Thyroid gland (tissue), 4 donors: Measurements from ENCODE around the gene BCL2L11. TPM values are rescaled to one million over a fixed set of nuclear protein-coding genes. Genes with fewer than 3 reads are reported as not detected.

Experiments
- DNase-seq, 2 donors: peaks; one replicate each; pipeline ENCODE4 v3.0.0-alpha.2; 2019
- H3K27ac ChIP-seq, 3 donors: fragments of 200-600 bp; sonication (generic); 1 replicate in 2 of 3; 2 replicates in 1 of 3; pipeline ENCODE4 v1.5.1; 2016 to 2019; ENCODE audit warnings: mild to moderate bottlenecking in 1 of 3, moderate library complexity in 1 of 3
- H3K27me3 ChIP-seq: fragments of 200-600 bp; sonication (generic); one replicate; pipeline ENCODE4 v1.5.1; 2019
- H3K36me3 ChIP-seq, 2 donors: fragments of 200-600 bp; sonication (generic); one replicate each; pipeline ENCODE4 v1.5.1; 2016 to 2019
- H3K4me1 ChIP-seq, 2 donors: fragments of 200-600 bp; sonication (generic); one replicate each; pipeline ENCODE4 v1.5.1; 2017 to 2019
- H3K4me3 ChIP-seq, 3 donors: fragments of 200-600 bp; sonication (generic); replicated peaks in 1 of 3; 1 replicate in 2 of 3; 2 replicates in 1 of 3; pipeline ENCODE4 v1.5.1; 2016; ENCODE audit warnings: mild to moderate bottlenecking in 1 of 3
- H3K9me3 ChIP-seq: fragments of 200-600 bp; sonication (generic); one replicate; pipeline ENCODE4 v1.5.1; 2017
- CTCF ChIP-seq, 6 experiments: fragments of 200-600 bp in 3 of 6; fragments of 450-650 bp in 3 of 6; sonication (generic) in 3 of 6; IDR thresholded peaks; one replicate each; pipeline ENCODE4 v1.5.1; 2016 to 2019; ENCODE audit warnings: antibody characterized with exemption in 6 of 6, mild to moderate bottlenecking in 2 of 6, inconsistent platforms in 1 of 6, moderate library complexity in 1 of 6
- POLR2A ChIP-seq, 2 donors: fragments of 450-650 bp; IDR thresholded peaks; one replicate each; pipeline ENCODE4 v1.6.1; 2017; ENCODE audit warnings: antibody characterized with exemption in 2 of 2, mild to moderate bottlenecking in 2 of 2, moderate library complexity in 1 of 2
- WGBS, 2 donors: methylation state at CpG; one replicate each; pipeline ENCODE4 v1.1.5; 2017; 5-methylcytosine and 5-hydroxymethylcytosine counted together
- intact Hi-C: fragments of 100-400 bp; cut with DNase I; formaldehyde crosslinking; loops from one replicate; pipeline ENCODE4 v1.15.1; 2023
- total RNA-seq, 4 donors: library from RNA; depleted of rRNA; stranded (reverse); fragments of >200 nt; gene quantifications; one replicate each; pipeline ENCODE4 v1.2.3, GENCODE V29; 2016

BCL2L11 gene
- total RNA-seq, 4 donors from 2014 or later = 48.4 to 90.6 (median 62.4) TPM

GRCh38 chr2:111117598-111118480 lies 2.9 kb upstream of the BCL2L11 start:
- intact Hi-C loops = loop anchor here (5.0 kb wide), 1 partner anchor 544 kb away; no protein-coding TSS in a partner anchor
- TF ChIP-seq POLR2A (IDR thresholded peaks at IDR 0.05) = no peak
- no peak for TF ChIP-seq CTCF (IDR thresholded peaks at IDR 0.05)
- H3K27ac ChIP-seq = peak overlapping the region in 1 of 3 donors; percentile 10
- WGBS, 2 donors = 23 to 37% methylated on average over 28 to 43 of the region's 64 CpGs
- peaks cover 25 to 29% of the 10 kb centered on the region in 2 donors for H3K4me1 ChIP-seq
- no peaks in the 10 kb centered on the region for H3K9me3 ChIP-seq
- peak; percentile 41 to 44 for DNase-seq
- H3K4me3 ChIP-seq = peak overlapping the region in 1 of 3 donors; percentile 23
- no peaks in the 10 kb centered on the region for H3K36me3 ChIP-seq
- peaks cover 7% of the 10 kb centered on the region for H3K27me3 ChIP-seq

- 44 to 50% methylated on average over 22 of the region's 33 CpGs for WGBS, 2 donors
- no peak for DNase-seq
- Histone ChIP-seq H3K36me3 (no peaks in the 10 kb centered on the region), H3K4me1 (peaks cover 28 to 32% of the 10 kb centered on the region in 2 donors), H3K9me3 (no peaks in the 10 kb centered on the region), H3K27ac (no peak overlapping the region), H3K27me3 (peaks cover 7% of the 10 kb centered on the region), H3K4me3 (no peak overlapping the region)
- TF ChIP-seq CTCF (IDR thresholded peaks at IDR 0.05) (no peak), POLR2A (IDR thresholded peaks at IDR 0.05) (no peak)
- intact Hi-C loops = loop anchor here (5.0 kb wide), 1 partner anchor 544 kb away; no protein-coding TSS in a partner anchor
Measured at GRCh38 chr2:111118481-111118980, 2.2 kb upstream of the BCL2L11 start.

GRCh38 chr2:111118981-111119821 lies 1.5 kb upstream of the BCL2L11 start:
- DNase-seq = no peak
- TF ChIP-seq POLR2A (IDR thresholded peaks at IDR 0.05) = no peak
- no peak for TF ChIP-seq CTCF (IDR thresholded peaks at IDR 0.05)
- Histone ChIP-seq H3K9me3 (no peaks in the 10 kb centered on the region), H3K36me3 (peaks cover 0 to 6% of the 10 kb centered on the region in 2 donors), H3K4me3 (peak overlapping the region in 1 of 3 donors; percentile 69), H3K27ac (no peak overlapping the region), H3K27me3 (peaks cover 7% of the 10 kb centered on the region), H3K4me1 (peaks cover 35 to 39% of the 10 kb centered on the region in 2 donors)
- 26 to 38% methylated on average over 37 to 45 of the region's 76 CpGs for WGBS, 2 donors
- intact Hi-C loops = loop anchor here (5.0 kb wide), 1 partner anchor 543 kb away; no protein-coding TSS in a partner anchor

GRCh38 chr2:111119822-111120252 lies 877 bp upstream of the BCL2L11 start:
- TF ChIP-seq POLR2A (IDR thresholded peaks at IDR 0.05) (no peak), CTCF (IDR thresholded peaks at IDR 0.05) (no peak)
- H3K9me3 ChIP-seq = no peaks in the 10 kb centered on the region
- H3K27me3 ChIP-seq = peaks cover 7% of the 10 kb centered on the region
- peaks cover 5 to 9% of the 10 kb centered on the region in 2 donors for H3K36me3 ChIP-seq
- WGBS, 2 donors = 13 to 28% methylated on average over 26 of the region's 27 CpGs
- peaks cover 39% of the 10 kb centered on the region in 2 donors for H3K4me1 ChIP-seq
- peak overlapping the region in 2 of 3 donors; percentile 80 to 82 for H3K27ac ChIP-seq
- DNase-seq = no peak
- intact Hi-C loops = loop anchor here (5.0 kb wide), 1 partner anchor 542 kb away; no protein-coding TSS in a partner anchor
- peak overlapping the region in 2 of 3 donors; percentile 58 to 69 for H3K4me3 ChIP-seq
